H9 (cell line): ENCODE results near the gene ELL3. TPM values are rescaled to one million over a fixed set of nuclear protein-coding genes. Genes with fewer than 3 reads are reported as not detected.

ENCODE experiments used
- DNase-seq: peaks from one replicate; pipeline ENCODE4 v3.0.0-alpha.2; 2017
- H2AFZ ChIP-seq: one replicate; pipeline ENCODE4 v1.6.1; 2013; ENCODE audit warnings: mild to moderate bottlenecking, low read length, control low read depth, moderate library complexity
- H2AK5ac ChIP-seq: 2 replicates; pipeline ENCODE4 v1.6.1; 2013; ENCODE audit warnings: low read length, control low read depth, mixed read lengths; ENCODE audit not compliant: insufficient read length
- H2BK120ac ChIP-seq: one replicate; pipeline ENCODE4 v1.6.1; 2013; ENCODE audit warnings: low read depth, mild to moderate bottlenecking, low read length, control low read depth, inconsistent platforms; ENCODE audit not compliant: poor library complexity, severe bottlenecking
- H2BK12ac ChIP-seq: 2 replicates; pipeline ENCODE4 v1.6.1; 2013; ENCODE audit warnings: low read length, control low read depth, mixed read lengths, low read depth; ENCODE audit not compliant: insufficient read length
- H2BK15ac ChIP-seq: 2 replicates; pipeline ENCODE4 v1.6.1; 2013; ENCODE audit warnings: low read depth, low read length, control low read depth
- H2BK20ac ChIP-seq: one replicate; pipeline ENCODE4 v1.6.1; 2013; ENCODE audit warnings: low read depth, mild to moderate bottlenecking, low read length, control low read depth, inconsistent platforms; ENCODE audit not compliant: poor library complexity, severe bottlenecking
- H2BK5ac ChIP-seq: 2 replicates; pipeline ENCODE4 v1.6.1; 2013; ENCODE audit warnings: low read length, control low read depth, mixed read lengths; ENCODE audit not compliant: insufficient read length
- H3K14ac ChIP-seq: 2 replicates; pipeline ENCODE4 v1.6.1; 2013; ENCODE audit warnings: low read length, control low read depth; ENCODE audit not compliant: insufficient read depth
- H3K18ac ChIP-seq: 2 replicates; pipeline ENCODE4 v1.6.1; 2013; ENCODE audit warnings: low read depth, mild to moderate bottlenecking, mixed read lengths, low read length, control low read depth; ENCODE audit not compliant: insufficient read length
- H3K23ac ChIP-seq: 2 replicates; pipeline ENCODE4 v1.6.1; 2013; ENCODE audit warnings: low read length, control low read depth, mixed read lengths, low read depth; ENCODE audit not compliant: insufficient read length
- H3K23me2 ChIP-seq: 2 replicates; pipeline ENCODE4 v1.6.1; 2013; ENCODE audit warnings: low read depth, mild to moderate bottlenecking, mixed read lengths, low read length, control low read depth; ENCODE audit not compliant: insufficient read length, poor library complexity, severe bottlenecking
- H3K27ac ChIP-seq: 2 replicates; pipeline ENCODE4 v1.5.1; 2013; ENCODE audit warnings: low read length, control low read depth, mixed read lengths, low read depth; ENCODE audit not compliant: insufficient read length
- H3K27me3 ChIP-seq: 2 replicates; pipeline ENCODE4 v1.6.1; 2013; ENCODE audit warnings: low read length, control low read depth, inconsistent platforms; ENCODE audit not compliant: insufficient read depth
- H3K4ac ChIP-seq: 2 replicates; pipeline ENCODE4 v1.6.1; 2013; ENCODE audit warnings: low read depth, mild to moderate bottlenecking, control low read depth, inconsistent platforms, low read length, moderate library complexity
- H3K4me1 ChIP-seq: 2 replicates; pipeline ENCODE4 v1.6.1; 2013; ENCODE audit warnings: low read length, control low read depth, inconsistent platforms; ENCODE audit not compliant: insufficient read depth
- H3K4me2 ChIP-seq: 2 replicates; pipeline ENCODE4 v1.6.1; 2013; ENCODE audit warnings: low read length, control low read depth, mixed read lengths; ENCODE audit not compliant: insufficient read length, insufficient read depth
- H3K56ac ChIP-seq: 2 replicates; pipeline ENCODE4 v1.6.1; 2013; ENCODE audit warnings: low read depth, mild to moderate bottlenecking, mixed read lengths, low read length, control low read depth; ENCODE audit not compliant: insufficient read length
- H3K79me1 ChIP-seq: 2 replicates; pipeline ENCODE4 v1.6.1; 2013; ENCODE audit warnings: low read depth, mild to moderate bottlenecking, moderate library complexity, low read length, control low read depth, inconsistent platforms; ENCODE audit not compliant: insufficient read depth, poor library complexity, severe bottlenecking
- H3K79me2 ChIP-seq: 2 replicates; pipeline ENCODE4 v1.6.1; 2013; ENCODE audit warnings: low read length, control low read depth, inconsistent platforms; ENCODE audit not compliant: insufficient read depth
- H3K9ac ChIP-seq: 2 replicates; pipeline ENCODE4 v1.6.1; 2013; ENCODE audit warnings: low read length, control low read depth, mixed read lengths; ENCODE audit not compliant: insufficient read length; ENCODE audit errors: extremely low read depth
- H3K9me3 ChIP-seq: one replicate; pipeline ENCODE4 v1.6.1; 2013; ENCODE audit warnings: low read depth, low read length, inconsistent platforms; ENCODE audit not compliant: control insufficient read depth
- H3T11ph ChIP-seq: one replicate; pipeline ENCODE4 v1.6.1; 2013; ENCODE audit warnings: mild to moderate bottlenecking, low read length, control low read depth, inconsistent platforms
- H4K20me1 ChIP-seq: one replicate; pipeline ENCODE4 v1.6.1; 2013; ENCODE audit not compliant: control insufficient read depth, insufficient read length, insufficient read depth
- H4K5ac ChIP-seq: 2 replicates; pipeline ENCODE4 v1.6.1; 2013; ENCODE audit warnings: low read depth, mild to moderate bottlenecking, mixed read lengths, low read length, control low read depth; ENCODE audit not compliant: insufficient read length
- H4K8ac ChIP-seq: replicated peaks from 2 replicates; pipeline ENCODE4 v1.6.1; 2013; ENCODE audit warnings: low read length, control low read depth, mixed read lengths, low read depth; ENCODE audit not compliant: insufficient read length
- H4K91ac ChIP-seq: 2 replicates; pipeline ENCODE4 v1.6.1; 2013; ENCODE audit warnings: low read depth, mild to moderate bottlenecking, moderate library complexity, mixed read lengths, low read length, control low read depth; ENCODE audit not compliant: insufficient read length
- H3K27ac Mint-ChIP-seq, 3 experiments: 2 replicates in 2 of 3; 3 replicates in 1 of 3; pipeline ENCODE4 v1.8.0; 2020 to 2021; ENCODE audit warnings: mixed read lengths in 3 of 3, mild to moderate bottlenecking in 1 of 3, moderate library complexity in 1 of 3
- H3K27me3 Mint-ChIP-seq: 2 replicates; pipeline ENCODE4 v1.8.0; 2021; ENCODE audit warnings: low read depth, mild to moderate bottlenecking, moderate library complexity, mixed read lengths
- H3K36me3 Mint-ChIP-seq, 3 experiments: 2 replicates in 2 of 3; 3 replicates in 1 of 3; pipeline ENCODE4 v1.8.0; 2020 to 2021; ENCODE audit warnings: low read depth in 3 of 3, mixed read lengths in 3 of 3; ENCODE audit not compliant: insufficient read depth in 1 of 3
- H3K4me1 Mint-ChIP-seq, 2 experiments: 2 replicates each; pipeline ENCODE4 v1.8.0; 2020; ENCODE audit warnings: mixed read lengths in 2 of 2
- H3K4me3 Mint-ChIP-seq, 2 experiments: 2 replicates in 1 of 2; 3 replicates in 1 of 2; pipeline ENCODE4 v1.8.0; 2020 to 2021; ENCODE audit warnings: mild to moderate bottlenecking in 2 of 2, mixed read lengths in 2 of 2, moderate library complexity in 1 of 2
- H3K9me3 Mint-ChIP-seq, 2 experiments: 2 replicates in 1 of 2; 3 replicates in 1 of 2; pipeline ENCODE4 v1.8.0; 2020; ENCODE audit warnings: mild to moderate bottlenecking in 2 of 2, mixed read lengths in 2 of 2, moderate library complexity in 1 of 2
- WGBS: extraction: QIAGEN DNeasy Blood & Tissue Kit; methylation state at CpG from one replicate; pipeline ENCODE4 v1.1.7; 2013; ENCODE audit warnings: missing lambda C conversion rate, low lambda C conversion rate, mixed read lengths; ENCODE audit not compliant: insufficient read length; ENCODE audit errors: extremely low coverage; 5-methylcytosine and 5-hydroxymethylcytosine counted together
- total RNA-seq: library from RNA; stranded (reverse); gene quantifications from 2 replicates; pipeline ENCODE4 v1.2.1, GENCODE V29; 2021
- TF ChIP-seq, protein P1 (sequence below): fragments of 200-600 bp; sonication (generic); conservative IDR thresholded peaks from 3 replicates; pipeline ENCODE4 v1.8.0; 2021; ENCODE audit warnings: antibody characterized with exemption, mild to moderate bottlenecking

Gene ELL3
- total RNA-seq, 1 experiment from 2014 or later: 6.4 TPM

DNA sequence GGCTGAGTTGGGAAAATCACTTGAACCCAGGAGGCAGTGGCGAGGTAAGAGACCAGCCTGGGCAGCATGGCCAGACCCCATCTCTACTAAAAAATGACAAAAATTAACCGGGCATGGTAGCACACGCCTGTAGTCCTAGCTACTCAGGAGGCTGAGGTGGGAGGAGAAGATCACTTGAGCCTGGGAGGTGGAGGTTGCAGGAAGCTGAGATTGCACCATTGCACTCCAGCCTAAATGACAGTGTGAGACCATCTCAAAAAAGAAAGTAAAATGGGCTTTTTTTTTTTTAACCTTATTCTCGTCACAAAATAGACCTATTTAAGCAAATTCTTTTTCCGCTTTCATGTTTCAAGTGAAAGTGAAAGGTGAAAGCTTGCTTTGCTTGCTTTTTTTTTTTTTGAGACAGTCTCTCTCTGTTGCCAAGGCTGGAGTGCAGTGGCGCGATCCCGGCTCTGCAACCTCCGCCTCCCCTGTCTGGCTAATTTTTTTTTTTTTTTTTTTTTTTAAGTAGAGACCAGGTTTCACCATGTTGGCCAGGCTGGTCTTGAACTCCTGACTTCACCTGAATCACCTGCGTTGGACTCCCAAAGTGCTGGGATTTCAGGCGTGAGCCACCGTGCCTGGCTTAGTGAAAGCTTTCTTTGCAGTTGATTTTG is 26.9 kb downstream of the ELL3 start:
- Mint-ChIP-seq H3K36me3 (peaks cover 29 to 58% (median 38%) of the 10 kb centered on the region in 3 experiments), H3K4me1 (peaks cover 18 to 25% of the 10 kb centered on the region in 2 experiments), H3K27ac (0 out of 7 replicates have a peak overlapping the region, but pooled peaks of 1 of the 3 experiments have one; percentile 32), H3K9me3 (no peaks in the 10 kb centered on the region), H3K27me3 (no peaks in the 10 kb centered on the region), H3K4me3 (peak overlapping the region in 1 of 2 experiments; percentile 31; a peak in 1 of 5 replicates)
- no peak overlapping the region for H3K9ac ChIP-seq
- no peak overlapping the region for H2BK15ac ChIP-seq
- H3K4me1 ChIP-seq: no peaks in the 10 kb centered on the region; the same call in 1 of the 2 replicates
- DNase-seq: no peak
- H3K79me2 ChIP-seq: peaks cover 35% of the 10 kb centered on the region; the same call in 1 of the 2 replicates
- no peaks in the 10 kb centered on the region for H3K27me3 ChIP-seq
- TF ChIP-seq, protein P1, sequence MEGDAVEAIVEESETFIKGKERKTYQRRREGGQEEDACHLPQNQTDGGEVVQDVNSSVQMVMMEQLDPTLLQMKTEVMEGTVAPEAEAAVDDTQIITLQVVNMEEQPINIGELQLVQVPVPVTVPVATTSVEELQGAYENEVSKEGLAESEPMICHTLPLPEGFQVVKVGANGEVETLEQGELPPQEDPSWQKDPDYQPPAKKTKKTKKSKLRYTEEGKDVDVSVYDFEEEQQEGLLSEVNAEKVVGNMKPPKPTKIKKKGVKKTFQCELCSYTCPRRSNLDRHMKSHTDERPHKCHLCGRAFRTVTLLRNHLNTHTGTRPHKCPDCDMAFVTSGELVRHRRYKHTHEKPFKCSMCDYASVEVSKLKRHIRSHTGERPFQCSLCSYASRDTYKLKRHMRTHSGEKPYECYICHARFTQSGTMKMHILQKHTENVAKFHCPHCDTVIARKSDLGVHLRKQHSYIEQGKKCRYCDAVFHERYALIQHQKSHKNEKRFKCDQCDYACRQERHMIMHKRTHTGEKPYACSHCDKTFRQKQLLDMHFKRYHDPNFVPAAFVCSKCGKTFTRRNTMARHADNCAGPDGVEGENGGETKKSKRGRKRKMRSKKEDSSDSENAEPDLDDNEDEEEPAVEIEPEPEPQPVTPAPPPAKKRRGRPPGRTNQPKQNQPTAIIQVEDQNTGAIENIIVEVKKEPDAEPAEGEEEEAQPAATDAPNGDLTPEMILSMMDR: no peak
- no peak overlapping the region for H3K18ac ChIP-seq
- no peaks in the 10 kb centered on the region for H3K23me2 ChIP-seq
- H3K56ac ChIP-seq: no peak overlapping the region
- WGBS: no CpG with 5 or more reads among the region's 12 CpGs
- no peak overlapping the region for H4K8ac ChIP-seq
- H4K20me1 ChIP-seq: no peaks in the 10 kb centered on the region
- H2AK5ac ChIP-seq: no peak overlapping the region
- H2BK5ac ChIP-seq: no peak overlapping the region
- no peak overlapping the region for H2BK12ac ChIP-seq
- H3T11ph ChIP-seq: no peak overlapping the region
- H3K9me3 ChIP-seq: no peaks in the 10 kb centered on the region
- no peak overlapping the region for H2AFZ ChIP-seq
- no peak overlapping the region for H3K14ac ChIP-seq
- no peak overlapping the region for H4K5ac ChIP-seq
- H3K4me2 ChIP-seq: no peak overlapping the region
- H3K27ac ChIP-seq: no peak overlapping the region
- peaks cover 10% of the 10 kb centered on the region for H3K79me1 ChIP-seq
- no peak overlapping the region for H2BK20ac ChIP-seq
- no peak overlapping the region for H4K91ac ChIP-seq
- no peak overlapping the region for H3K23ac ChIP-seq
- H3K4ac ChIP-seq: no peak overlapping the region
- no peak overlapping the region for H2BK120ac ChIP-seq
